HG03066 (cell line): Measurements from ENCODE around the gene CATSPER1.

Experiments used
- ATAC-seq: cut with Tn5 transposase; IDR thresholded peaks from one replicate; pipeline ENCODE4 v1.9.1; 2021; ENCODE audit warnings: low read depth; ENCODE audit not compliant: unreplicated experiment

Gene CATSPER1

DNA sequence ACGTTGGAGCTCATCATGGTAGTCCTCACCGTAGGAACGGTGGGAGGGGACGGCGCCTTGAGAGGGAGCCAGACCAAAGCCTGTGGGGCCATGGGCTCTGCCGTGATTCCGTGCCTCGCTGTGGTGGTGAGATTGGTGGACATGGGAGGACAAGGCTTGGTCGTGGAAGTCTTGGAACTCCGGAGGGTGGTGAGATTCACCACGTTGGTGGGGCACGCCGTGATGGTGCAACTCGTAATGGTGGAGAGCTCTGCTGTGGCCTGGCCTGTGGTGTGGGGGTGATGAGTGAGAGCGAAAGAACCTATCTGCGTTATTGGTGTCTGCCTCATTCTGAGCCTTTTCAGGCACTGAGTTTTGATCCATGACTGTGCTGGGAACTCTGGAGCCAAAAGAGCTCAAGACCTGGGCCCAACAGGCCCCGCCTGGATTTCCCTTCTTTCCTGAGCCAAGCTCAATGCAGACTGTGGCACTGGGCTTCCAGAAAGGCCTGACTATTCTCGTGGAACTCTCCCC is at the start of gene CATSPER1:
CATSPER1 (minus strand) TSS at position 463 of the 513 bp plus-strand sequence; CDS start at position 363, 100 bp downstream.
- no peak for ATAC-seq

- ATAC-seq: no peak
Measured at GRCh38 chr11:66075273-66075672, 49.0 kb upstream of the CATSPER1 start.

GRCh38 chr11:66073669-66074068 is 47.4 kb upstream of the CATSPER1 start:
- no peak for ATAC-seq

DNA sequence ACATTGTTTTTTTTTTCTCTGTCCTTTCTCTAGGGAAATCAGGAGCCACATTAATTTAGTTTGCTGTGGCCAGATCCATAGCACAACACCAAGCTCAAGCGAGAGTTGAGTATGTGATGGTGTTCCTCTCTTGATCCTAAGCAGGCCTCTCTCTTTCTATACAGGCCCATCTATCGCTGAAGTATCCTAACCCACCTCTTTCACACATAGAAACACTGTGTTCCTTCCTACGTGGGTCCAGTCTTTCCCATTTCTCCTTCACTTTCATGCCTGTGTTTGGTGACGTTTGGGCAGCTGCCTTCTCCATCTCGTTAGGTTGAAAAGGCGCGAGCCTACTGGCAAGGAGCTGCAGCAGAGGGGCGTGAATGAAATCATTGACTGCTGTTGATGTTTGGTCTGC is 46.2 kb upstream of the CATSPER1 start:
- ATAC-seq: no peak

DNA sequence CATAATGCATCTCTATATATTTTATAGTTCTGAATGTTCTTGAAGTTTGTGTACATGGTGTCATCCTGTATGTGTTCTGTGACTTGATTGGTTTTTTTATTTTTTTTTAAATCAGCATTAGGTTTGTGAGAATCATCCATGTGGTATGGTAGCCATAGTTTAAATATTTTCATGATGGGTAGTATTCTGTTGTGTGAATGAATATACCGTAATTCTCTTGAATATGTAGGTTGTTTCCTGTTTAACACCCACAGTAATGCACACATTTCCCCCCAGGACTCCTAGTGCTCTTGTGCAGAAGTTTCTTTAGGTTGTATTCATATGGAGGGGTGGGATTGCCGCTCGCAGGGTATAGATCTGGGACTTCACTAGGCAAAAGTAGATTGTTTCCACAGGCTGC is 45.8 kb upstream of the CATSPER1 start:
- no peak for ATAC-seq

- no peak for ATAC-seq
Measured at GRCh38 chr11:66071381-66071801, 45.1 kb upstream of the CATSPER1 start.

- ATAC-seq: no peak
Measured at GRCh38 chr11:66070604-66071380, 44.5 kb upstream of the CATSPER1 start.

DNA sequence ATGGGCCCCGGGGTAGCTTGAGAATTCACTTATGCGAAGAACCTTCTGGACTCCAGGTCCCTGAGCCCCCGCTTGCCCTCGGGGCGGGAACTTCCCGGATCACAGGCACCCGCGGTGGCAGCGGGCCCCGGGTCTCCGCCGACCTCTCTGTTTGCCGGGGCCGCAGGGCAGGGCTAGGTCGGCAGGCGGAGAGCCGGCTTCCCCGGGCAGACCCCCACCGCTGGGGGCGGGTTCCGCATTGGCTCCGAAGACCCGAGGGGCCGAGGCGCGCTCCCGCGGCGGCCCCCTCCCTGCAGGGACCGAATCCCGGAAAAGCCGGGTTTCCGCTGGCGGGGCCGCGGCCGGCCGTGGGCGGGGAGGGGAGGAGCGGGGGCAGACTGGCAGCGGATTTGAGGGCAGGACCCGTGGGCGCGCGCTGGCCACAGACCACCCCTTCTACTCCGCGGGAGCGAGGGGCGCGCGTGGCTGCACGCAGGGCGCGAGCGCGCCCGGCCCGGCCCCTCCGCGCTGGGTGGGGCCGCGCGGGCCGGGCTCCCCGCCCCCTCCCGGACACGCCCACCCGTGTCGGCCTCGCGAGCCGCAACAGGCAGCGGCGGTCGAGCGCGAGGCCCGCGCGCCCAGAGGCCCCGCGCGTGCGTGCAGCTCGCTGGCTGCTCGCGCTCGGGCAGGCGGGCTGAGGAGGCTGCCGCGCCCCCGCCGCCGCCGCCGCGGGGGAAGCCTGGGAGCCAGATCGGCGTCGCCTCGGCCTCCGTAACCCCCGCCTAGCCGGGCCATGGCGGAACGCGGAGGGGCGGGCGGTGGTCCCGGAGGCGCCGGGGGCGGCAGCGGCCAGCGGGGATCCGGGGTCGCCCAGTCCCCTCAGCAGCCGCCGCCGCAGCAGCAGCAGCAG is 43.7 kb upstream of the CATSPER1 start, which contains the start of gene PACS1:
PACS1 (plus strand) TSS at position 558 of the 889 bp plus-strand sequence; CDS start at position 773, 215 bp downstream.
- ATAC-seq: no peak

DNA sequence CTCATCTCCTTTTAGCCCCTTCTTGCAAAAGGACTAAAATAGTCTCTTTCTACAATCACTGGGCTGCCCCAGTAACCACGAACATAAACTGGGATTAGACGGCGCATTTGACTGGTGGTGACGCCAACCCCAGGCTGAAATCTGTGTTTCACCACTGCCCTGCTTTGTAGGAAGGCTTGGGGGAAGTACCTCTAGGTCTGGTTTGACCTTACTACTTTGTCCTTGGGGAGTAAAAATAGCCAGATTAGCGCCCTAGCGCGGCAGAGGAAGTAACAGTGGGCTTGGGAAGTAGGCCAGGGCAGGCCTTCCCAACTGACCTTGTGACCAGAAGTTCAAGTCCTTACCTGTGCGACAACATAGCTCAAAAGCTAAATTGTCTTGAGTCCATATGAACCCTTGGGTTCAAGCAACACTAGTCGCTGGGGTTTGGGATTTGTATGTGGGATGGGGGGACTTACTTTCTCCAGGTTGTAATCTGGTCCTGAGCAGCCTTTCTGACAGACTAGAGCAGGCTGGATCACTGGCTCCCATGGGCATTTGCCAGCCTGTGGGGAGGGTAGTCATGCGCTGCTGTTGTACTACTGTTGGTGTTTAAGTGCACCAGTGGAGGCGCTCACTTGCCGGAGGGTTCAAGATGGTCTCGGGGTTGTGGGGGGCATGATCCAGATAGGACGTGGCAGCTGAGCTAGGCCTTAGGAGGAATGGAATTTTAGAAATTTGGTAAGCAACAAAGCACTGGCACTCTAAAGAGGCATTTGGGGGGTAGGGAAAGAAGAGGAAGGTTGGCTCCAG is 42.8 kb upstream of the CATSPER1 start:
- ATAC-seq: no peak

GRCh38 chr11:66068154-66068821 is 42.0 kb upstream of the CATSPER1 start:
- ATAC-seq: no peak

- ATAC-seq: no peak
Measured at GRCh38 chr11:66067640-66068039, 41.4 kb upstream of the CATSPER1 start.

- no peak for ATAC-seq
Measured at GRCh38 chr11:66066751-66067150, 40.5 kb upstream of the CATSPER1 start.

DNA sequence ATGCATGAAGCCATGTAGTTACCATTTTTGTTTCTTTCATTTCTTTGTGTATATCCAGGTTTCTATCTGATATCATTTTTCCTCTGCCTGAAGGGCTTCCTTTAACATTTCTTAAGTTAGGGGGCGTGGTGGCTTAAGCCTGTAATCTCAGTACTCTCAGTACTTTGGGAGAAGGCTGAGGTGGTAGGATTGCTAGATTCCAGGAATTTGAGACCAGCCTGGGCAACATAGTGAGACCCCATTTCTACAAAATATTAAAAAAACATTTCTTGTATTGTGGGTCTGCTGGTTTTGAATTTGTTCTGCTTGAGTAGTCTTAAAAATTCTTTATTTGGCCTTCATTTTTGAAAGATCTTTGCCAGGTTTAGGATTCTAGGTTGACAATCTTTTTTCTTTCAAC is 38.3 kb upstream of the CATSPER1 start:
- ATAC-seq: no peak

GRCh38 chr11:66063900-66064299 is 37.6 kb upstream of the CATSPER1 start:
- no peak for ATAC-seq

DNA sequence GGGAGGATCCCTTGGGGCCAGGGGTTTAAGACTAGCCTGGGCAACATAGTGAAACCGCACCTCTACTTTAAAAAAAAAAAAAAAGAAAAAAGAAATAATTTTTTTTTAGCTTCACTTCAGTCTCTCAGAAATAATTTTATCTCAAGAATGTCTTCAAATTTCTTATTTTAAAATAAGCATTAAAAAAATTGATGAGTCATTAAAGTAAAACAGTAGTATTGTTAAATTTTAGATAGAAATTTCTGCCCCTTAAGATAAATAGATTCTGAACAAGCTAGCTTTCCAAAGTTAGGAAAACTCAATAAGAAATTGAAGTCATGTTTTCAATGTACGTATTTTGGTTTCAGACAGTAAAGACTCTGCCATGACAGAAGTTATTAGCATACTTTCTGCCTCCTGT is 36.1 kb upstream of the CATSPER1 start:
- no peak for ATAC-seq

- no peak for ATAC-seq
Measured at GRCh38 chr11:66061268-66061667, 35.0 kb upstream of the CATSPER1 start.

- ATAC-seq: no peak
Measured at GRCh38 chr11:66059966-66060680, 33.8 kb upstream of the CATSPER1 start.

- ATAC-seq: no peak
Measured at GRCh38 chr11:66056501-66056900, 30.2 kb upstream of the CATSPER1 start.

DNA sequence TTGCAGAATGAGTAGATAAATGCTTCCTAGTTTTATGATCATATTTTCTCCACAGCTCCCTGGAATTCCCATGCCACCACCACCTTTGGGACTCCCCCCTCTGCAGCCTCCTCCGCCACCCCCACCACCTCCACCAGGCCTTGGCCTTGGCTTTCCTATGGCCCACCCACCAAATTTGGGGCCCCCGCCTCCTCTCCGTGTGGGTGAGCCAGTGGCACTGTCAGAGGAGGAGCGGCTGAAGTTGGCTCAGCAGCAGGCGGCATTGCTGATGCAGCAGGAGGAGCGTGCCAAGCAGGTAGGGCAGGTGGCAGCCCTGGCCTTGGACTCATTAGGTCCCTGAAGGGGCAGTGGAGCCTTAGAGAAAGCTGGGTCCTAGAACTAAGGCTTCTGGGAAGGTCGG is 28.7 kb upstream of the CATSPER1 start:
- ATAC-seq: no peak
